IPS-15b (cell line): ENCODE data around the gene STK31.

ENCODE experiments used
- H3K27me3 ChIP-seq: one replicate; pipeline ENCODE4 v1.6.1; 2013; ENCODE audit warnings: low read length; ENCODE audit not compliant: control insufficient read depth, insufficient read depth
- H3K36me3 ChIP-seq: one replicate; pipeline ENCODE4 v1.6.1; 2013; ENCODE audit warnings: low read length; ENCODE audit not compliant: control insufficient read depth, insufficient read depth
- H3K4me1 ChIP-seq: one replicate; pipeline ENCODE4 v1.6.1; 2013; ENCODE audit warnings: mild to moderate bottlenecking, low read length; ENCODE audit not compliant: control insufficient read depth, insufficient read depth
- H3K4me3 ChIP-seq: one replicate; pipeline ENCODE4 v1.5.1; 2013; ENCODE audit warnings: low read depth, low read length
- H3K9ac ChIP-seq: one replicate; pipeline ENCODE4 v1.6.1; 2013; ENCODE audit warnings: low read depth, mild to moderate bottlenecking, low read length
- H3K9me3 ChIP-seq: one replicate; pipeline ENCODE4 v1.6.1; 2013; ENCODE audit warnings: mild to moderate bottlenecking, low read length; ENCODE audit not compliant: control insufficient read depth, insufficient read depth

STK31 gene

DNA sequence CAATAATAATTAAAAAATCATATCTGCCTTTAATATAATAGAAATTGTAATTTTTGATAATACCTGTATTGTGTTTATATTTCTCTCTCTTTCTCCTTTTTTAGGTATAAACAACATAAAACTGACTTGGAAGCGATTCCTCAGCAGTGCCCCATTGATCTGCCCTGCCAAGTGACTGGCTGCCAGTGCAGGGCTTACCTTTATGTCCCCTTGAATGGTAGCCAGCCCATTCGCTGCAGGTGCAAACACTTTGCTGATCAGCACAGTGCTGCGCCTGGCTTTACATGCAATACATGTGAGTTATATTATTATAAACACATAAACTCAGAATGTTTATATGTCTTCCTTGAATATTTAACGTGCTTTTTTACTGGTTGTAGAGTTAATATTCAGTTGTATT is 20.9 kb upstream of the STK31 start:
- H3K27me3 ChIP-seq: no peaks in the 10 kb centered on the region
- H3K36me3 ChIP-seq: peaks cover 3% of the 10 kb centered on the region
- H3K4me1 ChIP-seq: peaks cover 4% of the 10 kb centered on the region
- H3K9me3 ChIP-seq: no peaks in the 10 kb centered on the region
- no peak overlapping the region for H3K4me3 ChIP-seq
- H3K9ac ChIP-seq: no peak overlapping the region

DNA sequence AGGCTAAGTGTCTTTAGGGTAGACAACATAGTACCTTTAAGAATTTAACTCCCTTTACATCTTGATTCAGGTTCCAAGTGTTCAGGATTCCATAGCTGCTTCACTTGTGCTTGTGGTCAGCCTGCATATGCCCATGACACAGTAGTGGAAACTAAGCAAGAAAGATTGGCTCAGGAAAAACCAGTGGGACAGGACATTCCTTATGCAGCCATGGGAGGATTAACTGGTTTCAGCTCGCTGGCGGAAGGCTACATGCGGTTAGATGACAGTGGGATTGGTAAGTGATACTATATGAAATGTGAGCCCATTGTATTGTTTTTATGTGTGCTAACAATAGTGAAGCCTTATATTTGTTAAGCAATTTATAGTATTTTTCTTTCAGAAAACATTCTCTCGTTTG is 18.7 kb upstream of the STK31 start:
- H3K27me3 ChIP-seq: no peaks in the 10 kb centered on the region
- H3K4me3 ChIP-seq: no peak overlapping the region
- no peak overlapping the region for H3K9ac ChIP-seq
- H3K36me3 ChIP-seq: peaks cover 3% of the 10 kb centered on the region
- no peaks in the 10 kb centered on the region for H3K4me1 ChIP-seq
- H3K9me3 ChIP-seq: no peaks in the 10 kb centered on the region

DNA sequence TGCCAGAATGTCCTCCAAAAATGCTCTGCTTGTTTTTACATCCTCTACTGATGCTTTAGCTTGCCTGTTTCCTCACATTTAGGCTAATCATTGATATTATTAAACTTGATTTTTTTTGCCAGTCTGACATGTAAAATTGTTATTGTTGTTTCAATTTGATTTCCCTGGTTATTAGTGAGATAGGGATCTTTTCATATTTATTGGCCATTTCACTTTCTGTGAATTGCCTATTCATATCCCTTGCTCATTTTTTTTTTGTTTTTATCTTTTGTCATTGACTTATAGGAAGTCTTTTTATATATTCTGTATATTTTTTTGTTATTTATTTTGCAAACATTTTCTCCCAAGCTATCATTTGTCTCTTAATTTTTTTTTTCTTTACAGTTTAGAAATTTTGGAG is 16.8 kb upstream of the STK31 start:
- no peaks in the 10 kb centered on the region for H3K36me3 ChIP-seq
- no peaks in the 10 kb centered on the region for H3K27me3 ChIP-seq
- H3K4me1 ChIP-seq: no peaks in the 10 kb centered on the region
- H3K9me3 ChIP-seq: no peaks in the 10 kb centered on the region
- no peak overlapping the region for H3K4me3 ChIP-seq
- no peak overlapping the region for H3K9ac ChIP-seq

DNA sequence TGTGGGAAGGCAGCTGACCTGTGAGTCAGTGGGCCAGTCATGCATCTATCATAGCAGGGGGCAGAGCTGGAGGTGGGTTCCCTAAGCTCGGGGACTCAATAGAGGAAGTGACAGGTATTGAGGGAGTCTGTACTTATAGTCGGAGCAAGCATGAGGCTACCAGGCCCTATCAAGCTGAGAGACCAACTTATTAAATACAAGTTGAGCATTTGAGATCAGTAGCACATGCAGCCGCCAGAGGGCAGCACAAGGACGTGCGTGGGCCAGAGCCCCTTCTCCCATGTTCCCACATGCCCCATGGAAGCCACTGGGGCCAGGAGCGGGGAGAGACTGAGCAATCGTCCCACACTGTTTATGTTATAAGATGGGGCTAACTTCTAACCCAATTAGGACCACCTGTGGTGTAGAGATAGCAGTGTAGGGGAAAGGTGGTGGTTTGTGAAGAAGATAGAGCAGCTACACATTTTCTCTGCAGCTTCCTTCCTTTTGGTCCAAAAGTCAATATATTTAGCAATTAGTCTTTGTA is 13.0 kb upstream of the STK31 start:
- no peaks in the 10 kb centered on the region for H3K27me3 ChIP-seq
- no peak overlapping the region for H3K9ac ChIP-seq
- H3K4me1 ChIP-seq: no peaks in the 10 kb centered on the region
- H3K4me3 ChIP-seq: no peak overlapping the region
- H3K36me3 ChIP-seq: no peaks in the 10 kb centered on the region
- H3K9me3 ChIP-seq: no peaks in the 10 kb centered on the region

DNA sequence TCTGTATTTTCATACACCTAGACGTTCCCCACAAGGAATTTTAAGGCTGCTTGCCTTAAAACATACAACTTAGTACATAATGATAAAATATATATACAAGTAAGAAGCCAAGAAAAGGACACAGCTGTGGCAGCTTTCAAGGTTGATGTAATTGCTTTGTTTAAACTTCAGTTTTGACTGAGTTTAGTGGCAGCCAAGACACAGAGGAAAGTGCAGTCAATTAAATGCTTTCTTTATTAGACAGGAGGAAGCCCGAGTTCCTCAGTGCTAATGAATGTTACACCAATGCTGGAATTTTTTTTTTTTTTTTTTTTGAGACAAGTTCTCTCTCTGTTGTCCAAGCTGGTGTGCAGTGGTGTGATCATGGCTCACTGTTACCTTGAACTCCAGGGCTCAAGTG is 11.2 kb upstream of the STK31 start:
- no peaks in the 10 kb centered on the region for H3K27me3 ChIP-seq

DNA sequence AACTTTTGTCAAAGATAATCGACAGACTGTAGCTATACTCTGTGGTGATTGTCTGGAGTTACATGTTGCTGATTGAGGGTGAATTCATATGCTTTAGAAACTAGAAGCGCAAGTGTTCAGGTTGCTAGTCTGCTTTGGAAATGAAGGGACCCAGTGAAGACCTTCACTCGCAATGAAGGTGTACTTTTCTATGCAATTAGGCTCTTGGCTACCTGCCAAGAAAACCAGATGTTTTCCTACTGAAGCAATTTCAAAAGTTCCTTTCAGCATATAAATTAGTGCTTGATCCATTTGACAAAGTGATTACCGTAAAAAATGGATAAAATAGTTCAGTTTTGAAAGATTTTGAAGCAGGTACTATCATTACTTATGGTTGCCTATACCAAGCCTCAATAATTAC is 10.0 kb upstream of the STK31 start:
- Histone ChIP-seq H3K9ac (no peak overlapping the region), H3K36me3 (peaks cover 4% of the 10 kb centered on the region), H3K4me1 (no peaks in the 10 kb centered on the region), H3K9me3 (no peaks in the 10 kb centered on the region), H3K4me3 (no peak overlapping the region), H3K27me3 (no peaks in the 10 kb centered on the region)

More for the DNA sequence above, 11.2 kb upstream of the STK31 start:
- no peak overlapping the region for H3K4me3 ChIP-seq
- no peak overlapping the region for H3K9ac ChIP-seq
- H3K4me1 ChIP-seq: no peaks in the 10 kb centered on the region
- no peaks in the 10 kb centered on the region for H3K36me3 ChIP-seq
- H3K9me3 ChIP-seq: no peaks in the 10 kb centered on the region

DNA sequence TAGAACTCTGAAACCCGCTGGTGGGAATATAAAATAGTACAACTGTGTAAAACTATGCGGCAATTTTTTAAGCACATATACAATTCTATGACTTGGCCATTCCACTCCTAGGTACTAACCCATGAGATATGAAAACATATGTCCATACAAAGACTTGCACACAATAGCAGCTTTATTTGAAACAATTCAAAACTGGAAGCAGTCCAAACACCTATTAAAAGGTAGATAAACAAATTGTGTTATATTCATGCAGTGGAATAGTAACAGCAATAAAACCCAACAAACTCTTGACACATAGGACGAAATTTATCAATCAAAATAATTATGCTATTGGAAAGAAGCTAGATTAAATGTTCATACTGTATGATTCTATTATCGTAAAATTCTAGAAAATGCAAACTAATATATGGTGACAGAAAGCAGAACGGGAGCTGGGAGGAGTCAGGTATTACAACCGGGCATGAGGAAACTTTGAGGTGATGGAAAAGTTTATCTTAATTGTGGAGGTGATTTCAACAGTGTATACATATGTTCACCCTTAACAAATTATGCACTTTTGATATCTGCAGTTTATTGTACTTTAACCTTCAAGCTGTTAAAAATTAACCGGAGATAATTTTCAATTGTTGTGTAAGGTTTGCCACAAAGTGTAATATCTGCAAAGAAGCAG is 803 bp upstream of the STK31 start:
- no peaks in the 10 kb centered on the region for H3K9me3 ChIP-seq
- no peak overlapping the region for H3K9ac ChIP-seq
- no peaks in the 10 kb centered on the region for H3K27me3 ChIP-seq
- H3K4me1 ChIP-seq: no peaks in the 10 kb centered on the region
- H3K4me3 ChIP-seq: no peak overlapping the region
- peaks cover 10% of the 10 kb centered on the region for H3K36me3 ChIP-seq

DNA sequence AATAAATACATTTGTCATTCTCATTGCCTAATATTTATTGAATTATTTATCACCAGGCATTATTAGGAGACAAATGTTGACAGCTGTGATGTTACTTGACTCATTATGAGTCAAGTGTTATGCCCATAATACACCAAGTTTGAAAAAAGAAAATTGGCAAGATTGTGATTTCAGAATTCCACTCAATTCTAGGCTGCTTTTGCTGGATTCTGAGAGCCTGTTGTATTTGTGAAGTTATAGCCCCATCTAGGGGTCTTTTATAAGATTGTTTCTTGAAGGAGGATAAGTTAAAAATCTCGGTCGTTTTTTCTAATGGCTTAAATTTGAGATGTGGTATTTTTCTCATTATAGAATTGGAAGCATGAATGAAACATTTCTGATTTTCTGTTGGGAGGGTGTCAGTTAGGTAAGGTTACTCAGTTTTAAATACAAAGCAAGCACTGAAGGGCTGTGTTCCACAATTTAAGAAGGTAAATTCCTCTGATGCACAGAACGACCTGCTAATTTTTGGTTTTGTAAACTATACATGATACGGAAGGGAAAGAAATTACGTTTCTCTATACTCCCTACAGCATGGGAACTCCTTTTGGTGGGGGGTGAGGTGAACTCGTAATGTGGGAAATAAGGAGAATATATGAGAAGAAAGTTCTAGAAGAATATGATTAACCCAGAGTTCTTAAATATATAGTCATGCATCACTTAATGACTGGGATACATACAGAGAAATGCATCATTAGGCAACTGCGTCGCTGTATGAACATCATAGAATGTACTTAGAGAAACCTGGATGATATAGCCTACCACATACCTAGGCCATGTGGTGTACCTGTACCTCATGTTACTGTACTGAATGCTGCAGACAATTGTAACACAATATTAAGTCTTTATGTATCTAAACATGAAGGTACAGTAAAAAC is 2.6 kb downstream of the STK31 start:
- Histone ChIP-seq H3K9me3 (no peaks in the 10 kb centered on the region), H3K4me3 (no peak overlapping the region), H3K4me1 (no peaks in the 10 kb centered on the region), H3K9ac (no peak overlapping the region), H3K36me3 (no peaks in the 10 kb centered on the region), H3K27me3 (no peaks in the 10 kb centered on the region)

DNA sequence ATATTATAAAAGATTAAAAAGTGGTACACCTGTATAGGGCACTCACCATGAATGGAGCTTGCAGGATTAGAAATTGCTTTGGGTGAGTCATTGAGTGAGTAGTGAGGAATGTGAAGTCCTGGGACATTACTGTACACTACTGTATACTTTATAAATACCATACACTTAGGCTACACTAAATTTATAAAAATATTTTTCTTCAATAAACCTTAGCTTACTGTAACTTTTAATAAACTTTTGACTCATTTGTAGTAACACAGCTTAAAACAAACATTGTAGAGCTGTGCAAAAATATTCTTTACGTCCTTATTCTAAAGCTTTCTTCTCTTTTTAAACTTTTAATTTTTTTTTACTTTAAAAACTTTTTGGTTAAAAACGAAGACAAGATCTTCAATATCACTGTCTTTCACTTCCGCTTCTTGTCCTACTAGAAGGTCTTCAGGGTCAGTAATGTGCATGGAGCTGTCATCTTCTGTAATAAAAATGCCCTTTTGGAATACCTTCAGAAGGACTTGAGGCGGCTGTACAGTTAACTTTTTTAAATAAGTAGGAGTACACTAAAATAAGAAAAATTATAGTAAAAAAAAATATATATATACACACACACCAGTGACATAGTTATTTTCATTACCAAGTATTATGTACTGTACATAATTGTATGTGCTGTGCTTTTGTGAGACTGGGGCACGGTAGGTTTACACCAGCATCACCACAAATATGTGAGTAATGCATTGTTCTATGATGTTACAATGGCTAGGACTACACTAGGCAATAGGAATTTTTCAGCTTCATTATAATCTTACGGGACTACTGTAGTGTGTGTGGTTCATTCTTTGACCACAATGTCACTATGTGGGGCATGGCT is 3.5 kb downstream of the STK31 start:
- Histone ChIP-seq H3K27me3 (no peaks in the 10 kb centered on the region), H3K4me1 (no peaks in the 10 kb centered on the region), H3K4me3 (no peak overlapping the region), H3K9ac (no peak overlapping the region), H3K36me3 (no peaks in the 10 kb centered on the region), H3K9me3 (no peaks in the 10 kb centered on the region)

DNA sequence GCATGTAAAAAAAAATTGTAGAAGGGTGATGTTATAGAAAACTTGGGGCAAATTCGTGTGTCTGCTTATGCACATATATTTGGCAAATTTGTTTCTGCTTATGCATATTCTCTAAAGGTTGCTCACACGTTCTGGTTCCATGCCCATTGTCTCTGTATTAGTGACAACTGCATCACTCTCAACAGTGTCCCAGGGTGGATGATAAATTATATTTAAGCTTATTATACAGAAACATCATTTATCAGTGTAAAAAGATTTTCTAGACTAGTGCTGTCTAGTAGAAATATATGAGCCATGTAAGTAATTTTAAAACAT is 4.1 kb downstream of the STK31 start:
- Histone ChIP-seq H3K27me3 (no peaks in the 10 kb centered on the region), H3K9ac (no peak overlapping the region), H3K4me1 (no peaks in the 10 kb centered on the region), H3K36me3 (no peaks in the 10 kb centered on the region), H3K4me3 (no peak overlapping the region), H3K9me3 (no peaks in the 10 kb centered on the region)

DNA sequence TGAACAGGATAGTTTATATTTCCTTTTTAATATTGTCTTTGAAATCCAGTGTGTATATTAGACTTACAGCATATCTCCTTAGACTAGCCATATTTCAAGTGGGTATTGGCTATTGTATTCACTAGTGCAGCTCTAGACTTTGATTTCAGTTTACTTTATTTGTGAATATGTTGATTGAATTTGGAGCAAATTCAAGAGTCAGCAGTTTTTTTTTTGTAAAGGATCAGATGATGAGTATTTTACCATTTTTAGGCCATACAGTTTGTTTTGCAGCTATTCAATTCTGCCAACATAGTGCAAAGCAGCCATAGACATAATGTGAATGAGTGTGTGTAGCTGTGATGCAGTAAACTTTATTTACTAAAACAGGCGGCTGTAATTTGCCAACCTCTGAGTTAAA is 4.6 kb downstream of the STK31 start:
- no peaks in the 10 kb centered on the region for H3K4me1 ChIP-seq
- H3K4me3 ChIP-seq: no peak overlapping the region
- H3K27me3 ChIP-seq: no peaks in the 10 kb centered on the region
- no peaks in the 10 kb centered on the region for H3K9me3 ChIP-seq
- H3K9ac ChIP-seq: no peak overlapping the region
- H3K36me3 ChIP-seq: no peaks in the 10 kb centered on the region
